Stimulated activated CD4-positive, alpha-beta T cell treated with anti-CD3 and anti-CD28 coated beads, Interleukin-2, amount 100 ng/mL, for 24 hours (primary cell): Measurements from ENCODE around the gene OR52H1.

Experiments used
- DNase-seq, 2 donors: peaks; one replicate each; pipeline ENCODE4 v3.0.0-alpha.2; 2020

Gene OR52H1

DNA sequence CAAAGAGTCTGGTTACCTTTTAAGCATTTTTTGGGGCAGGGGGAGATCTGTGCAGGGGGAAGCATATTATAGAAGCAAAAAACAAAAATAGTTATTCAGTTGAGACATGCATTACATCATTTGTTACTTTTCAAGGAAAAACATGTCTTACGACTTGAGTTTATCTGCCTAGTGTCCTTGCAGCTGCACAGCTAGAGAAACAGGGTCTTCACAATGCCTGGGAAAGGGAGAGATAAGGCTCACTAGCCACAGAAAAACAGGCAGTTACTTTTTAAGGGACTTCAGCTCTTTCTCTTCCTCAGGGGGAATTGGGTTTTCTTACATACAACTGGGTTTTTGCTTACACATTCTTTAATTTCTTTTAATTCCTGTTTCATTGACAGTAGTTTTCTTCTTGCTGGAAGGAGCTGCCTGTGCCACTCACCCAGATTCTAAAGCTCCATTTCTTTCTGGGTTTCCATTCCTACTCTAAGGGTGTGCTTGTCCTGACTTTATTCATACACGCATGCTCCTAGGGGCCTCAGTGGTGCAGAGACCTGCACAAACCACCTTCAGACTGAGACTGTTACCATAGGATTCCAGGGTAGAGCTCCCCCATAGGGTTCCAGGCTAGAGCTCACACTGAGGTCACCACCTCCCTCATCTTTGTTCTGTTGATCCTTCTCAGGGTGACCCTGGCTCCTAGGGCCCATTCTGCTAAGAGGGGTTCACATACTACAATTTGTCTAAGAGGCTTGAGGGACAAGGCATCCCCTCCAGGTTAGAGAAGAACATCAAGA lies 17.1 kb downstream of the OR52H1 start:
- no peak for DNase-seq

GRCh38 chr11:5528495-5528894 lies 19.8 kb downstream of the OR52H1 start:
- no peak for DNase-seq

DNA sequence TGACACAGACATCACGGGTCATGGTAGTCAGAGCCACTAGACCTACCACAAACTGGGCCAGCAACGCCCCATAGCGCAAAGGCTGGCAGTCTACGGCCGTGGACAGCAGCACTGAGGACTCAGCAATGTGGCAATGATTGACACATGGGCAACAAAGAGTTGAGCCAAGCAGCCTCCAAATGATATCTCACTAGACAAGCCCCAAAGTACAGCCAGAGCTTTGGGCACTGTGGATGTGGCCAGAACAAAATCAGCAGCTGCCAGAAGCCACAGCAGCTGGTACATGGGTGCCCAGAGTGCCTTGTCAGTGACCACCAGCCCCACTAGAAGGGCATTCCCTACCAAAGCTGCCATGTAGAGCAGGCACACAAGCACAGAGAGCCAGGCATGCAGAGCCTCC lies 20.6 kb downstream of the OR52H1 start:
- no peak for DNase-seq

GRCh38 chr11:5524756-5525155 lies 23.6 kb downstream of the OR52H1 start:
- DNase-seq: no peak

DNA sequence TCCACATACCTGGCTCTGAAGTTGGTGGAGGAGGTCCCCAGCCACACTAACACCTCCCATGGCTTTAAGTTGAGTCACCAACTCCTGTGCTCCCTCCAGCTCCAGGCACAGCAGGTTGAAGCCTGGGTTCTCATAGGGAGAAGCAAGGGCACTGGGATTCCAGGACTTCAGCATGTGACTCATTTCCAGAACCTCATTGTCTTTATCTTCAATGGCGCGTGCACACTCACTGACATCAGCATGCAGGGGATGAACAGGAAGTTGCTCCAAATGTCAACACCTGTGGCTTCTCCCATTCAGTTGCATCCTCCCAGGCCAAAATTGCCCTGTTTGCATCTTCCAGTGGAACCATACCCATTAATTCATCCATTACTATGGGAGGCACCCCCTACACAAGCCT lies 26.0 kb downstream of the OR52H1 start:
- no peak for DNase-seq

- DNase-seq: no peak
Measured at GRCh38 chr11:5521540-5521939, 26.8 kb downstream of the OR52H1 start.

DNA sequence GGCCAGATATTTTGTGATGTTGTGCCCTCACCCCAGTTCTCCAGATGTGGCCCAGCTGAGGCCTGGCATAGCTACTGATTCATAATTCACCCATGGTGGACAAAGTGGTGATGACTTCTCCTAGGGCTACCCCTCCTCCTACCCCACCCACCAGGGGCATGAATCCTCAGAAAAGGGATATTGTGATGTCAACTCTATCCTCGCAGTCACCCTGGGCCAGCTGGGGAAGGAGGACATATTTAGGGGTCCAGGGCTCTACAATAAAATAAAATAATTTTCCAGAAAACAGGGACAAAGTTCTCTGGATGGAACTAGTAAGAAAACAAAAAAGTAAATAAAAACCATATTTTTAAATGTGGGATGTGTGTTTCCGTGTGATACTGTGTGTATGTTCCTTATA lies 31.7 kb downstream of the OR52H1 start, which contains the start of gene UBQLNL:
TSS of gene UBQLNL (minus strand) at position 101 of the 400 bp plus-strand sequence. CDS start 258 bp downstream, outside the sequence.
- no peak for DNase-seq

DNA sequence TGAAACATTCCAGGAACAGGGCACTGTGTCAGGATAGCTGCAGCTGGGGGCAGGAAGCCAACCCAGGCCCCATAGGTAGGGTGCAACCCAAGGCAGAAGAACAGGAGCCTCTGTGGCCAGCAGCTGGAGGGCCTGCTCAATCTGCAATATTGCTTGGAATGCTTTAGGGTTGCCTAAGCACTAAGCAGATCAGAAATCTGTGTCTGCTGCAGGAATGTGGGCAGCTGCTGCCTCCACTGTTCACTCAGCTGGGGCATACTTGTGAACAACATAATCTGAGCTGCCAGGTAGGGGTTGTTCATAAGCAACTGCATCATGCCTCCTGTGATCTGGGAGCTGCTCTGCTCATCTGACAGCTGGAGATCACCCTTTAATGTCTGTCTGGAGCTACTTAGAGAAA lies 33.5 kb downstream of the OR52H1 start:
- no peak for DNase-seq

DNA sequence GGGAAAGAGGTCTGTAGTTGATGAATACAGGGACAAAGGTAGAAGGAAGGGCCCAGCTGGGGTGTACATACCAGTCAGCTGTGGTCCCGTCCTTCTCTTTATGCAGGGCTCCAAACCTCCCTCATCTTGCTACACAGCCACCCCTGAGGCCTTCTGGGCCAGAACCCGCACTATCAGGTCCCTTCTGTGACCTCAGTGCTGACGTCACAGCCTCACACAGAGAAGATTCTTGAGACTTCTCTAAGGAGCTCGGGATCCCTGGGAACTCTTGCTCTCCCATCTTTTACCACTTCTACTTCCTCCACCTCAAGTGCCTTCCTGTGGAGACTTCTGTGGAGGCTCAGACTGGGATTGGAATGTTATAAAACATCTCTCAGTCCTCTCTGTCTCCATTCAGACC lies 38.5 kb downstream of the OR52H1 start, which contains the start of gene UBQLN3:
TSS of gene UBQLN3 (minus strand) at position 155 of the 400 bp plus-strand sequence. CDS start 399 bp downstream, outside the sequence.
- no peak for DNase-seq

GRCh38 chr11:5508605-5509004 lies 39.7 kb downstream of the OR52H1 start:
- DNase-seq: no peak

DNA sequence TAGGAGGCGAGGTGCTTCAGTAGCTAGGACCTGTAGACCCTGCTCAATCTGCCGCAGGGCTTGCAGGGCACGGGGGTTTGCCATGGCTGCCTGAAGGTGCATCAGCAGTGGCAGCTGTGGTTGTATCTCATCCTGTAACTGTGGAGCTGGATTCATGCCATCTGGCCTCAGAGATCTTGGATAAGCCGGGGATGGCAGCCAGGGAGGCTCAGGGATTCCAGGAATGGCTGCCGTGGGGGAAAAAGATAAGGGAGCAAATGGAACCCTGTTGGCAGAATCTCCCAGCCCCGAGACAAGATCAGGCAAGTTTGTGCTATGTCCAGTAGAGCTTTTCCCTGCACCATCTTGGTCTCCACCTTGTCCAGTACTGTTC lies 40.4 kb downstream of the OR52H1 start:
- no peak for DNase-seq

GRCh38 chr11:5507177-5507932 lies 41.0 kb downstream of the OR52H1 start:
- no peak for DNase-seq

GRCh38 chr11:5505363-5506048 lies 42.8 kb downstream of the OR52H1 start:
- DNase-seq: no peak

DNA sequence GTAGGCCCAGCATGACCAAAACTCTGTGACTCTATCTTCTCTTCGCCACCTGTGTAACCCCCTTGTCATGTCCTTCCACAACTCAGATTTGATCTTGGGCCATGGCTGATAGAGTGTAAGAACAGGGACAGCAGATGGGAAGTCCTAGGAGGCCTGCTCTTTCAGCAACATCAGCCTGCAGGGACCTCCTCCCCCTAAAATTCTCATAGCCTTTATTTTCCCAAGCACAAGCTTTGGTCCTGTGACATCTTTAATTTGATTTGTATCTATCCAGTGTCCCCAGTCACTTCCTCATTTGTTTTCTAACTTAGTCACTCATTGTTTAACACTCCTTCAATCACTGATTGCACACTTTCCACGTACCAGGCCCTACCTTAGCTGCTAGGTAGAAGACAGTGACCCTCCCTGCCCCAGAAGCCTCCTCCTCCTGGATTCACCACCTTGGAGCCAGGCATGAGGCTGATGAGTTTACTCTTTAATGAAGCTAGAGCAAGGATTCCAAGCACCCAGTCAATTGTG lies 43.9 kb downstream of the OR52H1 start:
- no peak for DNase-seq

- no peak for DNase-seq
Measured at GRCh38 chr11:5500393-5500801, 47.9 kb downstream of the OR52H1 start.

DNA sequence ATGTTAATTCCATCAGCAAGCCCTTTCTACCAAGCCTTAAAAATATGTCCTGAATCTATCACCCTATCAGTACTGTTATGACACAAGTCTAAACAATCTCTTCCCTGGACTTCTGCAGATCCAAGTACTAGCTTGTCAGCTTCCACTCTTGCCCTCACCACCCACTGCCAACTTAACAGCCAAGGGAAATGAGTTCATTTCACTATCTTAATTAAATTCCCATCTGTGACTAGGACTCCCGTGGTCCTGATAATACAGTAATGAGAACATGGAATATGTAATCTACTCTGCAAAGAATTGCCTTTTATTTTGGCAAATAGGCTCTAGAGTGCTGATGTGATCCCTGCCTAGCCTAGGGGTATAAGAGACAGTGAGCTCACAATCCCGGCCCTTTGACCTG lies 48.7 kb downstream of the OR52H1 start:
- DNase-seq: no peak
